ENCODE measurements around the gene BLOC1S4.

The BLOC1S4 gene

GRCh38 chr4:6764976-6765620 is 49.1 kb downstream of the BLOC1S4 start:
- no peak for DNase-seq (ENCODE audit: low read depth)

DNA sequence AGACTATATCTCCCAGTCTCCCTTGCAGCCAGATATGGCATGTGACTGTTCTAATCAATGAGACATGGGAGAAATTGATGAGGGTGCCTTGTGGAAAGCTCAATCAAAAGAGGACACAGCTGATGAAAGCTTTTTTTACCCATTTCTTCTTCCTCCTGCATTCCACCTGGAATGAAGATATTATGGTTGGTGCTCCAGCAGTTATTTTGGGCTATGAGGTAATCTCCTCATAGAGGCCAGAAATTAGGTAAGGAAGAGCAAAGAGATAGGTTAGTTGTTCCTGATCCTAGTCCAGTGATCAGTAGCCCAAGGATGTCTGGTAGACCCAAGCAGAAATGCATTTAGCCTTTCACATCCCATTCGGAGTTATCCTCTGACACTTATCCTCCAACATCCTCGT is 49.7 kb downstream of the BLOC1S4 start:
- no peak for DNase-seq (ENCODE audit: low read depth)

Data from stimulated activated CD4-positive, alpha-beta T cell treated with anti-CD3 and anti-CD28 coated beads, Interleukin-2, amount 100 ng/mL, for 4 hours (primary cell).